HG02759 (cell line): ENCODE results near the gene CDH16.
A peak's percentile ranks its signal among the peaks of the same experiment; 100 is the strongest.
"Not testable (repeated sequence)": the region's sequence is repeated elsewhere in the genome, so short reads cannot be mapped to it uniquely, and the experiment has no call there.

ENCODE experiments used
- ATAC-seq: cut with Tn5 transposase; IDR thresholded peaks from one replicate; pipeline ENCODE4 v1.9.1; 2021; ENCODE audit warnings: mild to moderate bottlenecking, moderate library complexity; ENCODE audit not compliant: unreplicated experiment

The CDH16 gene, protein sequence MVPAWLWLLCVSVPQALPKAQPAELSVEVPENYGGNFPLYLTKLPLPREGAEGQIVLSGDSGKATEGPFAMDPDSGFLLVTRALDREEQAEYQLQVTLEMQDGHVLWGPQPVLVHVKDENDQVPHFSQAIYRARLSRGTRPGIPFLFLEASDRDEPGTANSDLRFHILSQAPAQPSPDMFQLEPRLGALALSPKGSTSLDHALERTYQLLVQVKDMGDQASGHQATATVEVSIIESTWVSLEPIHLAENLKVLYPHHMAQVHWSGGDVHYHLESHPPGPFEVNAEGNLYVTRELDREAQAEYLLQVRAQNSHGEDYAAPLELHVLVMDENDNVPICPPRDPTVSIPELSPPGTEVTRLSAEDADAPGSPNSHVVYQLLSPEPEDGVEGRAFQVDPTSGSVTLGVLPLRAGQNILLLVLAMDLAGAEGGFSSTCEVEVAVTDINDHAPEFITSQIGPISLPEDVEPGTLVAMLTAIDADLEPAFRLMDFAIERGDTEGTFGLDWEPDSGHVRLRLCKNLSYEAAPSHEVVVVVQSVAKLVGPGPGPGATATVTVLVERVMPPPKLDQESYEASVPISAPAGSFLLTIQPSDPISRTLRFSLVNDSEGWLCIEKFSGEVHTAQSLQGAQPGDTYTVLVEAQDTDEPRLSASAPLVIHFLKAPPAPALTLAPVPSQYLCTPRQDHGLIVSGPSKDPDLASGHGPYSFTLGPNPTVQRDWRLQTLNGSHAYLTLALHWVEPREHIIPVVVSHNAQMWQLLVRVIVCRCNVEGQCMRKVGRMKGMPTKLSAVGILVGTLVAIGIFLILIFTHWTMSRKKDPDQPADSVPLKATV

DNA sequence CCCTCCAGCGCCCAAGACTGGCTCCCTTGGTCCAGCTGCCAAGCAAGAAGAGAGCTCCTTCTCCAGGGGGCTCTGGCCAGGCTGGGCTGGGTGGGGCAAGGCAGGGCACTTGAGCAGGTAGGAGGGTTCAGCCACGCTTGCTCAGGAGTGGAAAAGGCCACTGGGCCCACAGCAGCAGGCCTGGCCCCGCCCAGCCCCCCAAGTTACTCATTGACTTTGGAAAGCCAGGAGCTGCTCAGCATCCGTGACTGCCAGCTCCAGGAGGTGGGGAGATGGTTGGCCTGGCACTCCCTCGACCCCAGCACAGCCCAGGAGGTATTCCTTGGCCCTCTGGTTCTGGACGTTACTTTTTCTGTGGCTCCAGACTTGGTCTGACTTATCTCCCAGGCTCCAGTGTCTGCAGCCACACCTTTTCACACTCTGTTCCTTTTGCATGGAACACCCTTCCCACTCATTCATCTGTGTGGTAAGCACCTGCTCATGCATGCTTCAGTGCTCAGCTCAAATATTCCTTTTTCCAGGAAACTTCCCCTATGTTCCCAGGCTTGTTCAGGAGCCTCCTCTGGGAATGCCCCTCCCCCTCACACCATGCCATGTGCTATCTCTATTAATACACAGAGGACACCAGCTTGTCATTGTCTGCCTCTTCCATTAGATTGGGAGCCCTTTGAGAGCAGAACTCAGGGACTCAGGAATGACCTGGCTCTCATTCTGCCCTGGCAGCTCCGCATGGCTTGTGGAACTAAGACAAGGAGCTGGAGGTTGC lies at the start of gene CDH16:
Gene CDH16 (minus strand): TSS at position 83 of the 766 bp plus-strand sequence. CDS start 820 bp downstream, outside the sequence.
- no peak for ATAC-seq

DNA sequence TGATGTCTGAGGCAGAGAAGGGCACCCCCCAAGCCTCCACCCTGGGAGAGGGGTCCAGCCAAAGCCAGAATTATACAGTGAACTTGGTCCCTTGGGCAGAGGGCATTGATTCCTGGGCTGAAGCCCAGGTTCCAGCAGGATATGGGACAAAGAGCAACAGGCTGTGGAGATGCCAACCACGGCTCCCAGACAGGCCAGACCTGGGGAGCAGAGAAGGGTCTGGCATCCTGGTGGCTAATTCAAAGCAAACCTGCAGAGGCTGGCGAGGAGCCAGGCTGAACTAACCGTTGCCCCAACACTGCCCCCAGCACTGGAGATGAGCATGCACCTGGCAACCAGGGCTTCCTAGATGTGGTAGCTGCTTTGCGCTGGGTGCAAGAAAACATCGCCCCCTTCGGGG lies 45.4 kb upstream of the CDH16 start:
- ATAC-seq = no peak

DNA sequence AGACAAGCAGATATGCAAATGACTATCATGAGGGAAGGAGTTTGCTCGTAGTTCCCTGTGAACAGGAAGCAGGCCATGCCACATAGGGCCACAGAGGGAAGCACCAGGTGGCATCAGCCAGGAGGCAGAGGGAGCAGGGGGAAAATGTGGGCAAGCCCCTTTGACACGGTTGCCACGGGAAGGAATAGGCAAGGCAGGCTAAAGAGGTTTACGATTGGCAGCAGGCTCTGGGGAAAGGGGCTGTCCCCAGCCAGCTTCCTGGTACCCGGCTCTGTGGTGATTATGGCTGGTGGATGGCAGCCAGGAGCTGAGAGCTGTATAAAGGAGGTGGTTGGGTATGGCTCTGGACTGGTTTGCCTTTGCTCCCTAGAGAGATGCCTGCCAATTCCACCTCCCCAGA lies 43.2 kb upstream of the CDH16 start:
- no peak for ATAC-seq

DNA sequence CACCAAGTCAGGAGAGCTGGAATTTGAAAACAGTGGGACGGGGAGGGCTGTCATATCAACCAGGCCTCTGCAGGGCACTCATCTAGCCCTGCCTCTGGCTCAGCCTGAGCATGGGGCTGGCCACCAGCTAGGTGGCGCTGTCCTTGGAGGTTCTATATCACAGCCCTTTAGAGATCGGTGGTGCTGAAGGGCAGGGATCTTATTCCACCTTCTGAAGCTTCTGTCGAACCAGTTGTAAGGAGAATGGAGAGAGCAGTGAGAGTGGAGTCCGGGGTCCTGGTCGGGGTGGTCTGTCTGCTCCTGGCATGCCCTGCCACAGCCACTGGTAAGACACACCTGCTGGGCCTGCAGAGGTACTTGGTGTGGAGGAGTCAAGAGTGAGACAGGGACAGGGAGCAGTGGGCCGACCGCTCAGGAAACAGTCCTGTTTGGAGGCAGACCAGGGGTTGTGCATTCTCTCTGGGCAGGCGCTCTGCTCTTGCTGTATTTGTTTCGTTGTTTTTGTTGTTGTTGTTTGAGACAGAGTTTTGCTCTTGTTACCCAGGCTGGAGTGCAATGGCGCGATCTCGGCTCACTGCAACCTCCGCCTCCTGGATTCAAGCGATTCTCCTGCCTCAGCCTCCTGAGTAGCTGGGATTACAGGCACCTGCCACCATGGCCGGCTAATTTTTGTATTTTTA lies 42.5 kb upstream of the CDH16 start, which contains the start of gene CES3:
Gene CES3 (plus strand): TSS at position 202 of the 680 bp plus-strand sequence. CDS start 42 bp downstream, at position 244.
- peak; percentile 85 for ATAC-seq

DNA sequence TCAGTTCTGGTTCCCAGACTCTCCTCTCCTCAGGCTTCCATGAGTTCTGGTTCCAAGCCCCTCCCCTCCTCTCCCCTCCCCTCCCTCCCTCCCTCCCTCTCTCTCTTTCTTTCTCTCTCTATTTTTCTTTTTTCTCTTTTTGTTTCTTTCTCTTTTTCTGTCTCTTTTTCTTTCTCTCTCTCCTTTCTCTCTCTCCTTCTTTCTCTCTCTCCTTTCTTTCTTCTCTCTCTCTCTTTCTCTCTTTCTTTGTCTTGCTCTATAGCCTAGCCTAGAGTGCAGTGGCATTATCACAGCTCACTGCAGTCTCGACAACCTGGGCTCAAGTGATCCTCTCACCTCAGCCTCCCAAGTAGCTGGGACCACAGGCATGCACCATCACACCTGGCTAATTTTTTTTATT lies 41.6 kb upstream of the CDH16 start:
- no peak for ATAC-seq

DNA sequence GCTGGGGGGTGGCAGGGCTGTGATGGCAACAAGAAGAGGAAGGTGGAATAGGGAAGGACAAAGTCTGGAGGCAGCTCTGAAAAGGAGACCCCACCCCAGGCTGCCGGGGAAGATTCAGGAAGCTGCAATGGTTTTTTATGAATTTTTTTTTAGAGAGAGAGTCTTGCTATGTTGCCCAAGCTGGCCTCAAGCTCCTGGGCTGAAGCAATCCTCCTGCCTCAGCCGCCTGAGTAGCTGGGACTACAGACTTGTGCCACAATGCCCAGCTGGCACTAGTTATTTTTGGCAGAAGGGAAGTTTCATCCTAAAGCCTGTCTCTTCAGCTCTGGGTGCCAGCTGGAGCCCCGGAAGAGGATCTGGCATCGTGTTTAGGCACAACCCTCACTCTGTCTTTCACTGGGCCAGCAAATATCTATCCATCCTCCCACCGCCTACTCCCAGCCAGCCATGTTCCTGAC lies 41.0 kb upstream of the CDH16 start:
- no peak for ATAC-seq

DNA sequence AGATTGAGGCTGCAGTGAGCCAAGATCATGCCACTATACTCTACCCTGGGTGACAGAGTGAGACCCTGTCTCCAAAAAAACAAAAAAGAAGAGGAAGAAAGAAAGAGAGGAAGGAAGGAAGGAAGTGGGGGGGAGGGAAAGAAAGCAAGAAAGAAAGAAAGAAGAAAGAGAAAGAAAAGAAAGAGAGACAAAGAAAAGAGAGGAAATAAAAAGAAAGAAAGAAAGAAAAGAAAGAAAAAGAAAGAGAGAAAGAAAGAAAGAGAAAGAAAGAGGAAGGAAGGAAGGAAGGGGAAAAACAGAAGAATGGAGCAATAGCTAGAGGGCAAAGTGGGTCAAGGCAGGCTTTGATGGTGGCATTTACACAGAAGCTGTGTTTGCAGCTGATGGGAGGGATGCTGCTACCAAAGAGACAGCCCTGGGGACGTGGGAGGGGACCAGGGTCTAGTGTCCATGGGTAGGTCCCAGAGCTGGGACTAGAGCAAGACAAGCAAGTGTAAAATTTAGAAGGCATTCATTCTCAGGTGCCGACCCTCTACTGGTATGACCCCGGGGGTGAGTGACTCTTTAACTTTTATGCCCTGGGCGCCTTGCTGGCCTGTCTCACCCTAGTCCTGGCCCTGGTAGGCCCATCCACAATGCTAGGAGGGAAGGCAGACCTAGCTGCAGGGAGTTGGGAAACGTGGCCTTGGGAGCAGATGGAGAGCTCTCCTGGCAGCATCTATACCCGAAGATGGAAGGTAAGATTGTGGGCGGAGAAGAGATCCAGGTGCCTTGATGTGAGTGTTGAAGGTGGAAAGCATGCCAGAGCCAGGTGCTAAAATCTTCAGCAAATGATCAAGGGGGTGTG lies 40.4 kb upstream of the CDH16 start:
- ATAC-seq = no peak

DNA sequence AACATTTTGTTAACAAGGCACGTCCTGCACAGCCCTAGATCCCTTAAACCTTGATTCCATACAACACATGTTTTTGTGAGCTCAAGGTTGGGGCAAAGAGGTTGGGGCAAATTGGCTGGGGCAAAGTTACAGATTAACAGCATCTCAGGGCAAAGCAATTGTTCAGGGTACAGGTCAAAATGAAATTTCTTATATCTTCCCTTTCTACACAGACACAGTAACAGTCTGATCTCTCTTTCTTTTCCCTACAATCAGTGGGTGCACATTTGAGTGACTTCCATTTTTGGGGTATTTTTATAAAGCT lies 37.4 kb upstream of the CDH16 start:
- not testable (repeated sequence) for ATAC-seq

DNA sequence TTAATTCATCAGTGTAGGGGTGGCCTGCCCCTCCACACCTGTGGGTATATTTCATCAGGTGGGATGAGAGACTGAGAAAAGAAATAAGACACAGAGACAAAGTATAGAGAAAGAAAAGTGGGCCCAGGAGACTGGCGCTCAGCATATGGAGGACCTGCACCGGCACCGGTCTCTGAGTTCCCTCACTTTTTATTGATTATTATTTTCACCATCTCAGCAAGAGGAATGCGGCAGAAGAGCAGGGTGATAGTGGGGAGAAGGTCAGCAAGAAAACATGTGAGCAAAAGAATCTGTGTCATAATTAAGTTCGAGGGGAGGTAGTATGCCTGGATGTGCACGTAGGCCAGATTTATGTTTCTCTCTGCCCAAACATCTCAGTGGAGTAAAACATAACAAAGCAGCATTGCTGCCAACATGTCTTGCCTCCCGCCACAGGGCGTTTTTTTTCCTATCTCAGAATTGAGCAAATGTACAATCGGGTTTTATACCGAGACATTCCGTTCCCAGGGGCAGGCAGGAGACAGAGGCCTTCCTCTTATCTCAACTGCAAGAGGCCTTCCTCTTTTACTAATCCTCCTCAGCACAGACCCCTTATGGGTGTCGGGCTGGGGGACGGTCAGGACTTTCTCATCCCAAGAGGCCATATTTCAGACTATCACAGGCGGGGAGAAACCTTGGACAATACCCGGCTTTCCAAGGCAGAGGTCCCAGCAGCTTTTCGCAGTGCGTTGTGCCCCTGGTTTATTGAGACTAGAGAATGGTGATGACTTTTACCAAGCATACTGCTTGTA lies 36.9 kb upstream of the CDH16 start:
- ATAC-seq = not testable (repeated sequence)

DNA sequence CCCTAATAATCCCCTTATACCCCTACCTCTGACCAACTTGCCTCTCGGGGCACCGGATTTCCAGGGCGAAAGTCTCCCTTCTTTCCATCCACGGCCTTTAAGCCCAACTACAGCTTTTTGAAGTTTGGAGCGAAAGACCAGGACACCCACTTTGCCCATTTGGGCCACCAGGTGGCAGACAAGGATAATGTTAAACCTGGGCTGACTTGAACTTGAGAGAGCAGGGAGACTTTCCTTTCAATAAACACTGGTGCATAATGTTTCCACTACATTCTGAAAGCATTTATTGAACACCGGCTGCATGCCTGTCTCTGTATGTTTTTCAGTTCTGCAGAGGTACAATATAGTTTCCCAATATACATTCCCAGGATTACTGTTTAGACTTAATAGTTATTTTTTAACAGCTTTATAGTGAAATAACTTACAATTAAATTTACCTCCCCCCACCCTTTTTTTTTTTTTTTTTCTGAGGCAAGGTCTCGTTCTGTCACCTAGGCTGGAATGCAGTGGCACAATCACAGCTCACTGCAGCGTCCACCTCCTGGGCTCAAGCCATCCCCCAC lies 35.5 kb upstream of the CDH16 start:
- peak; percentile 40 for ATAC-seq

DNA sequence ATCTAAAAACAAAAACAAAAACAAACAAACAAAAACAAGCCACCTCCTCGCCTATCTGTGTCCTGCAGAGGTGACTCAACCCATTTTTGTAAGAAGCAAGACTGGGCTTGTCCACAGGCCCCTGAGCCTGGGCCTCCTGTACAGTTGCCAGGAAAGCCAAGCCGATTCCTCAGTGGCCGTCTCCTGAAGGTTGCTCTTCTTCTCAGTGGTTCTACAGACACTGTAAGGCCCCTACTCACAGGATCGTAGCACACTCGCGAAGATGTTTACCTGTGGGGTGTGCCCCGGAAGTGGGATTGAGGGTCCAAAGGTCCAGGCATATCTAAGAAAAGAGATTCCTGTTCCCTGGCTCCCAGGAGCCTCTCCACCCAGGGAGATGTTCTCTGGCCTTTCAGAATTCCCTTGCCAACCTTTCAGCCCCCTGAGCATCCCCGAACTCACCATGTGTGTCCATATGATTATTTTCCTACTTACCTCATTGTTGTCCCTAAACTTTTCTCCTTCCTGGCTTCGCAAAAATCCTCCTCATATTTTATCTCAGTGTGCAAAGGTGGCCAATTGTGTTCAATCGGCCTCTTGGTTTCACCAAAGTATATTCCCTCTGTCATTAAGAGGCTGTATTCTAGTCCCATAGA lies 34.9 kb upstream of the CDH16 start:
- ATAC-seq = no peak

DNA sequence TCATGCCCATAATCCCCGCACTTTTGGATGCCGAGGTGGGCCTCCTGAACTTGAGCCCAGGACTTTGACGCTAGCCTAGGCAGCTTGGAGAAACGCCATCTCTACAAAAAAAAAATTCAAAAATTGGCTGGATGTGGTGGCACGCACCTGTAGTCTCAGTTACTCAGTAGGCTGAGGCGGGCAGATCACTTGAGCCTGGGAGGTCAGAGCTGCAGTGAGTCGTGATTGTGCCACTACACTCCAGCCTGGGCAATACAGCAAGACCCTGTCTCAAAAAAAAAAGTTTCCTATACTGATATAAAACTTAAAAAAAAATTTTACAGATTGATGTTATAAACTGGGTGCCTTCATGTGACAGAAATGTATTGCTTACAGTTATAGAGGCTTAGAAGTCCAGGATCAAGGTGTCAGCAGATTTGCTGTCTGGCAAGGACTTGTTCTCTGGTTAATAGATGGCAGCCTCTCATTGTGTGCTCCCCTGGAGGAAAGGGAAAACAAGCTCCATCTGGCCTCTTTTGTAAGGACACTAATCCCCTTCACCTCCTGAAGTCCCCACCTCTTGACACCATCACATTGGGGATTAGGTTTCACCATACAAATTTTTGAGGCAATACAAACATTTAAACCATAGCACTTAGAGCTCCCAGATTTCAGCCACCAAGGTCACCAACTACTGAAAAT lies 33.9 kb upstream of the CDH16 start:
- no peak for ATAC-seq

DNA sequence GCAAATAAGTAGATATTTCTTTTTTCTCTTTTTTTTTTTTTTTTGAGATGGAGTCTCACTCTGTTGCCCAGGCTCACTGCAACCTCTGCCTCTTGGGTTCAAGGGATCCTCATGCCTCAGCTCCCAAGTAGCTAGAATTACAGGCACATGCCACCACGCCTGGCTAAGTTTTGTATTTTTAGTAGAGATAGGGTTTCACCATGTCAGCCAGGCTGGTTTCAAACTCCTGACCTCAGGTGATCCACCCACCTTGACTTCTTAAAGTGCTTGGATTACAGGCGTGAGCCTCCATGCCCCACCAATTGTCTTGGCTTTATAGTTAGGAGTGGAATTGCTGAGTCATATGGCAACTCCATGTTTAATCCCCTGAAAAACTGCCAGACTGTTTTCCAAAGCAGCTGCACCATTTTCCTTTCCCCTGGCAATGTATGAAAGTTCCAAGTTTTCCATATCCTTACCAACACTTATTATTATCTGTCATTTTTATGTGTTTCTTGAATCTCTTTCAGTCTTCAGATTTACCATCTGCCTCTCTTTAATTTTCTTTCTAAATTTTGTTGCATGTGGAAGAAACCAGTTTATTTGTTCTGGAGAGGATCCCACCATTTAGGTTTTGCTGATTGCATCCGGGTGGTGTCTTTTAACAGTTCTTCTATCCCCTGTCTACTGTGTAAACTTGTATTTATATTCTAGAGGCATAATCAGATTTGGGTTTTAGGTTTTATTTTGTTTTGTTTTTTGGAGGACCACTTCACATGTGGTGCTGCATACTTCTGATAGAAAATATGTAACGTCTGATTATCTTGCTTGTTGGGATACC lies 32.5 kb upstream of the CDH16 start:
- ATAC-seq = no peak

DNA sequence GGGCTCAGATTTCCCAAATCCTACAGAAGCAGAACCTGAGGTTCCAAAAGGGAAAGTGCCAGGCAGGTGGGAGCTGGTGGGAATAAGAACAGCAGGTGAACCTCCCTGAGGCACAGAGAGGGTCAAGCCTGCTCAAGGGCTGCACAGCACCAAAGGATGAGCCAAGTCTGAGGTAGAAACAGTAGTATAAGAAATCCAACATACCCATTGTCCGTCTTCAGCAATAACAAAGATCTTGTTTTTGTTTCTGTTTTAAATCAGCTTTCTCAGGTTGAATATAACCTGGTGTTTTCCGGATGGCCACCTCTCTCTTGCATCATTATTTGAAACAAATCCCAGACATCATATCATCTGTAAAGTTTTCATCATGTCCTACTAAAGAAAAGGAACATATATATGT lies 31.8 kb upstream of the CDH16 start:
- ATAC-seq = no peak

DNA sequence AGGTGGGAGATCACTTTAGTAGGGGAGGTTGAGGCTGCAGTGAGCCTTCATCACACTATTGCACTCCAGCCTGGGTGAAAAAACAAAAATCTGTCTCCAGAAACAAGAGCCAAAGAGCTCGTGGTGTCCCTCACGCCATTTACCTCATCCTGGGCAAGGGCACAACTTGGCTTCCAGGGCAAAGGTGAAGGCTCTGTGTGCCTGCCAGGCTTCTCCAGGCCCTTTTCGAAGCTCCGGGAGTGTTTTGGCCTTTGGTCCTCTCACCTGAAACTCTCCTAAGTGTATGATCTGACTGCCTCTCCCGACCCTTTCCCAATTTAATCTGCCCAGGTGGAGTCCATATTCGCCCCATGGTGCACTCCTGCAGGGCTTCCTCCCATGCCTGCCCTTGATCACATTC lies 30.8 kb upstream of the CDH16 start:
- ATAC-seq = no peak

DNA sequence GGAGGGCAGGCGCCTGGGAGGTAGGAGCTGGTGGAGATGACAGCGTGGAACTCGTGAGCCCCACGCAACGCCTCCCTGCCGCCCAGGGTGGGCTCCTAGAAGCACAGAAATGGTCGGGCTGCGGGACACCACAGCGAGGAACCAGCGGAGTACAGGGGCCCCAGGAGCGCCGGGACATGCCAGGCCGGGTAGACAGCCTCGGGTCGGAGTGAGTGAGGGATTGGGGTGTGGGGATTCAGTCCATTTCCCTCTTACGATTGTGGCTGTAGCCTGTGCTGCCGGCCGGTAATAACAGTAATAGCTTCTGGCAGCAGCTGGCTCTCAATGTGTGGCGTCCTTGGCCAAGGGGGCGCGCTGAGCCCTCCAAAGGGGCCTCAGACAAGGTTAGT lies 30.1 kb upstream of the CDH16 start:
- ATAC-seq = no peak
